Islet precursor cell (in vitro differentiated cells): ENCODE results near the gene AURKA.
"Not testable (repeated sequence)": the region's sequence is repeated elsewhere in the genome, so short reads cannot be mapped to it uniquely, and the experiment has no call there.

ENCODE experiments used
- DNase-seq: peaks from one replicate; pipeline ENCODE4 v3.0.0-alpha.2; 2018

Gene AURKA

GRCh38 chr20:56353356-56353755 is 38.7 kb downstream of the AURKA start:
- no peak for DNase-seq

GRCh38 chr20:56352345-56353055 is 39.5 kb downstream of the AURKA start:
- no peak for DNase-seq

GRCh38 chr20:56350842-56351241 is 41.2 kb downstream of the AURKA start:
- DNase-seq = no peak

- DNase-seq = no peak
These were observed 43.3 kb downstream of the AURKA start for GRCh38 chr20:56348746-56349145.

- DNase-seq = no peak
These were observed 43.7 kb downstream of the AURKA start for GRCh38 chr20:56348305-56348693.

- peak; percentile 69 for DNase-seq
These were observed 44.2 kb downstream of the AURKA start for GRCh38 chr20:56347628-56348304.

GRCh38 chr20:56345911-56346310 is 46.1 kb downstream of the AURKA start:
- DNase-seq = peak; percentile 29

- peak; percentile 86 for DNase-seq
These were observed 48.1 kb downstream of the AURKA start for GRCh38 chr20:56343861-56344381.

GRCh38 chr20:56342783-56343182 is 49.2 kb downstream of the AURKA start:
- DNase-seq = no peak

- not testable (repeated sequence) for DNase-seq
These were observed 55.3 kb downstream of the AURKA start for GRCh38 chr20:56336709-56337108.

- peak; percentile 65 for DNase-seq
These were observed 63.2 kb downstream of the AURKA start for GRCh38 chr20:56328861-56329260.

- no peak for DNase-seq
These were observed 67.2 kb downstream of the AURKA start for GRCh38 chr20:56324806-56325205.

- no peak for DNase-seq
These were observed 68.4 kb downstream of the AURKA start for GRCh38 chr20:56323656-56324055.

GRCh38 chr20:56323206-56323605 is 68.8 kb downstream of the AURKA start:
- DNase-seq = no peak

- DNase-seq = no peak
These were observed 69.3 kb downstream of the AURKA start for GRCh38 chr20:56322681-56323080.
